Astrocyte of the cerebellum (primary cell): Measurements from ENCODE around the gene FBXW12.

Experiments
- DNase-seq: peaks from one replicate; pipeline ENCODE4 v3.0.0-alpha.2; 2011; ENCODE audit warnings: low read depth
- H3K4me3 ChIP-seq: 2 replicates; pipeline ENCODE4 v1.5.1; 2011; ENCODE audit warnings: mild to moderate bottlenecking, low read depth, low read length, moderate library complexity
- in situ Hi-C: cut with HindIII; loops from 2 replicates; pipeline ENCODE4 v1.10.0; 2017; ENCODE audit warnings: low sequenced_read_pairs
- TF ChIP-seq, protein P1 (sequence below): IDR thresholded peaks from 2 replicates; pipeline ENCODE4 v1.5.1; 2012; ENCODE audit warnings: low read length, low read depth, moderate library complexity, mild to moderate bottlenecking; ENCODE audit errors: missing control alignments

FBXW12 gene

DNA sequence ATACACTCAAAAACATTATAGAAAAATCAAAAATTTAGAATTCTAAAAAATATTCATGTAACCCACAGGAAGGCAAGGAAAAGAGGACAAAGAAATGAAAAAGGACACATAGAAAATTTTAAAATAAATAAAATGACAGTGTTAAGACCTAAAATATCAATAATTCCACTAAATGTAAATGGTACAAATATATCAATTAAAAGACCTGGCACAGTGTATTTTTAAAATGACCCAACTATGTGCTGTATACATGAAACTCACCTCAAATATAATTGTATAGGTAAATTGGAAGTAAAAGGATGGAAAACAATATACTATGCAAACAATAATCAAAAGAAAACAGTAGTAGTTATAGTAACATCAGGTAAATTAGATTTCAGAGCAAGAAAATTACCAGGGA is 10.1 kb upstream of the FBXW12 start:
- in situ Hi-C loops: no loop called here
- DNase-seq: no peak
- H3K4me3 ChIP-seq: no peak overlapping the region
- TF ChIP-seq, protein P1, sequence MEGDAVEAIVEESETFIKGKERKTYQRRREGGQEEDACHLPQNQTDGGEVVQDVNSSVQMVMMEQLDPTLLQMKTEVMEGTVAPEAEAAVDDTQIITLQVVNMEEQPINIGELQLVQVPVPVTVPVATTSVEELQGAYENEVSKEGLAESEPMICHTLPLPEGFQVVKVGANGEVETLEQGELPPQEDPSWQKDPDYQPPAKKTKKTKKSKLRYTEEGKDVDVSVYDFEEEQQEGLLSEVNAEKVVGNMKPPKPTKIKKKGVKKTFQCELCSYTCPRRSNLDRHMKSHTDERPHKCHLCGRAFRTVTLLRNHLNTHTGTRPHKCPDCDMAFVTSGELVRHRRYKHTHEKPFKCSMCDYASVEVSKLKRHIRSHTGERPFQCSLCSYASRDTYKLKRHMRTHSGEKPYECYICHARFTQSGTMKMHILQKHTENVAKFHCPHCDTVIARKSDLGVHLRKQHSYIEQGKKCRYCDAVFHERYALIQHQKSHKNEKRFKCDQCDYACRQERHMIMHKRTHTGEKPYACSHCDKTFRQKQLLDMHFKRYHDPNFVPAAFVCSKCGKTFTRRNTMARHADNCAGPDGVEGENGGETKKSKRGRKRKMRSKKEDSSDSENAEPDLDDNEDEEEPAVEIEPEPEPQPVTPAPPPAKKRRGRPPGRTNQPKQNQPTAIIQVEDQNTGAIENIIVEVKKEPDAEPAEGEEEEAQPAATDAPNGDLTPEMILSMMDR: no peak

DNA sequence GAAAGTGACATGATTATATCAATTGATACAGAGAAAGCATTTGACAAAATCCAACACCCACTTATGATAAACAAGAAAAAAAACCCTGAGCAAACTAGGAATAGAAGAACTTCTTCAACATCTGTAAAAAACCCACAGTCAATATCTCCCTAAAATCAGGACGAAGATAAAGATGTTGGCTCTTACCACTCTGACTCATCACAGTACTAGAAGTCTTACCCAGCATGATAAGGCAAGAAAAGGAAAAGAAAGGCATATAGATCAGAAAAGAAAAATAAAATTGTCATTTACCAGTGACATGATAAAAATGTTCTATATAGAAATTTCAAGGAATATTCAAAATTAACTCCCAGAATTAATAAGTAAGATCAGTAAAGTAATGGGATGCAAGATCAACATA is 7.2 kb upstream of the FBXW12 start:
- TF ChIP-seq, protein P1: no peak
- no peak for DNase-seq
- no peak overlapping the region for H3K4me3 ChIP-seq
- in situ Hi-C loops: no loop called here

DNA sequence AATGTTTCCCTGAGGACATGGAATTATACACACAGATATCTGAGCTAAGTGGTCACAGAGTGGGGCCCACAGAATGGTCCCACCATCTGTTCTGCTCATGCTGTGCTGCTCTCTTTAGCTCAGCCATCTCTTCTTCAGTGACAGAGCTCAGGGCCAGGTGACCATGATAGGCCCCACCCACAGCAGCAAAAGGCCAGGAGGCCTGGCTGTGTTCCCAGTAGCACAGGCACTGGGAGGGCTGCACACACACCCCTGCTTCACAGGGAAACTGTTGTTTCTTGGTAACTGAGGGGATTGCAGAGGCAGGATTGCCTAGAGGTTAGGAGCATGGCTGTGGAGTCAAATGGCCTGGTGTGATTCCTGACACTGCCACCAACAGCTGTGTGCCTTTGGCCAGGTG is 4.8 kb upstream of the FBXW12 start:
- no peak for DNase-seq
- TF ChIP-seq, protein P1: no peak
- H3K4me3 ChIP-seq: no peak overlapping the region
- in situ Hi-C loops: no loop called here

DNA sequence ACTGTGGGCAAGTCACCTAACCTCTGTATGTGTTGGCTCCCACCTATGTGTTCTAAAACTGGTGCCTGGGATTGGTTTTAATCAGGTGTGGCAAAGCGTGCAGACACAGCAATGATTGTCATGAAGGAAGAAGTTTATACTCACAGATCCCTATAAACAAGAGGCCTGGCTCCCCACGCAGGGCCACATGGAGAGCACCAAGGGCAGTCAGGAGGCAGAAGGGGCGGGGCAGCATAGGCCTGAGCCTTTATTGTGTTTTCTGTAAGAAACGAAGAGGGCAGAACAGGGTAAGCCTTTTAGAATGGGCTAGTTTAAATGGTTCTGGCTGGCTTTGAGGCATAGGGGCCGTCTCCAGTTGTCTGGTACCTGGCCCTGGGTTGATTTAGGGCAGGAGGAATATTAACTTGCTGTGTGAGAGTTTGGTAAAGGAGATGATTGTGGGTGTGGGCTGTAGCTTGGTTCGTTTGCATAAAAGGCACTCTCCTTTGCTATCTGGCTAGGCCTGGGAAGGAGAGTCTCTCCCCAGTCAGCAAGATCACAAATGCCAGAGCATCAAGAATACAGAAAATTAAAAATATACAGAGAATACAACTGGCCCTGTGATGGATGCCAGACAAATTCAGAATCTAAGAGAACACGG is 2.2 kb upstream of the FBXW12 start:
- no peak overlapping the region for H3K4me3 ChIP-seq
- TF ChIP-seq, protein P1: no peak
- in situ Hi-C loops: no loop called here
- no peak for DNase-seq

DNA sequence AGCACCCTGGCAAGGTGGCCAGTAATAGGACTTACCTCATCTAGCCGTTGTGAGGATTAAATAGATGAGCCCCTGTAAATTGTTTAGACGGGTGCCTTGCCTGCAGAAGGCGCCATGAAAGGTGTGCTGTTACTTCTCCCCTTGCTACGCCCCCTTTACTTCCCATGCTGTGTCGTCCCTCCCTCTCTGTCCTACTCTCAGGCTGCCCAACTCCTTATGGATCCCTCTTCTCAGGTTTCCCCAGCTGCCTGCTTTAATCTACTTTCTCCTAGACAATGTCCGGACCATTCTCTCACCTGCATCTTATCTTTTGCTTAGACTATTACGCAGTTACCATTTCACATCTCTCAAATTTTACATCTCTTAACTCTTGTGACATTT is 1.7 kb upstream of the FBXW12 start:
- DNase-seq: no peak
- H3K4me3 ChIP-seq: no peak overlapping the region
- in situ Hi-C loops: no loop called here
- TF ChIP-seq, protein P1: no peak

DNA sequence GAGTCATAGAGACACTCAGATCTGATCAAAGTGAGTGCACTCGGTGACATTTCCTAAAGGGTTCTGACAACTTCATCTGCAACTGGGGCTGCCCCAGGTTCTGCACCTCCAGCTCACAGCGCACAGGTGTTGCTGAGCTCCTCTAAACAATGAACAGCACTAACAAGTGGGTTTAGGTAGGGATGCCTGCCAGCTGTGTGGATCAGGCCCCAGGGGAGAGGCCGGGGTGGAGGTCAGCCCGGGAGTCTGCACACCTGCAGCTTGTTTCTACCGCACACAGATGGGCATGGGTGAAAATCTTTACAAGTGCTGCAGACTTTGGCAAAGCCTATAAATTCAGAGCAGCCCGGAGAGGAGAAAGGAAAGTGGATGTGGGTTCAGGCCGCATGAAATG is 355 bp downstream of the FBXW12 start:
- TF ChIP-seq, protein P1: no peak

More for the DNA sequence above, 355 bp downstream of the FBXW12 start:
- in situ Hi-C loops: no loop called here
- H3K4me3 ChIP-seq: no peak overlapping the region
- DNase-seq: no peak
